Endodermal cell (in vitro differentiated cells): ENCODE measurements around the gene HOXD12. TPM values are rescaled to one million over a fixed set of nuclear protein-coding genes. Genes with fewer than 3 reads are reported as not detected.

Experiments
- DNase-seq: peaks from one replicate; pipeline ENCODE4 v3.0.0-alpha.2; 2017
- H3K27ac ChIP-seq: 2 replicates; pipeline ENCODE4 v1.5.1; 2013; ENCODE audit warnings: mild to moderate bottlenecking, low read depth, low read length, moderate library complexity
- H3K27me3 ChIP-seq: 2 replicates; pipeline ENCODE4 v1.6.1; 2013; ENCODE audit warnings: mild to moderate bottlenecking, low read length, moderate library complexity; ENCODE audit not compliant: insufficient read depth, control insufficient read depth, poor library complexity, severe bottlenecking
- H3K36me3 ChIP-seq: 2 replicates; pipeline ENCODE4 v1.7.0; 2013; ENCODE audit warnings: mild to moderate bottlenecking, low read length, moderate library complexity; ENCODE audit not compliant: control insufficient read depth, insufficient read depth
- H3K4me1 ChIP-seq: one replicate; pipeline ENCODE4 v1.7.0; 2013; ENCODE audit warnings: low read length; ENCODE audit not compliant: control insufficient read depth, insufficient read depth
- H3K4me3 ChIP-seq: 2 replicates; pipeline ENCODE4 v1.5.1; 2013; ENCODE audit warnings: mild to moderate bottlenecking, low read length, moderate library complexity
- H3K9ac ChIP-seq: 2 replicates; pipeline ENCODE4 v1.6.1; 2013; ENCODE audit warnings: mild to moderate bottlenecking, low read length, moderate library complexity; ENCODE audit not compliant: poor library complexity, severe bottlenecking; ENCODE audit errors: extremely low read depth
- H3K9me3 ChIP-seq: 2 replicates; pipeline ENCODE4 v1.6.1; 2013; ENCODE audit warnings: mild to moderate bottlenecking, low read length, moderate library complexity; ENCODE audit not compliant: control insufficient read depth
- H3K27ac Mint-ChIP-seq: 2 replicates; pipeline ENCODE4 v1.8.0; 2020; ENCODE audit warnings: mixed read lengths
- H3K27me3 Mint-ChIP-seq: 2 replicates; pipeline ENCODE4 v1.8.0; 2021; ENCODE audit warnings: mild to moderate bottlenecking, mixed read lengths; ENCODE audit not compliant: insufficient read depth
- H3K36me3 Mint-ChIP-seq: 2 replicates; pipeline ENCODE4 v1.8.0; 2020; ENCODE audit warnings: low read depth, mixed read lengths
- H3K4me1 Mint-ChIP-seq: 2 replicates; pipeline ENCODE4 v1.8.0; 2020; ENCODE audit warnings: mixed read lengths
- H3K4me3 Mint-ChIP-seq: 2 replicates; pipeline ENCODE4 v1.8.0; 2020; ENCODE audit warnings: mild to moderate bottlenecking, moderate library complexity, mixed read lengths
- H3K9me3 Mint-ChIP-seq: 2 replicates; pipeline ENCODE4 v1.8.0; 2020; ENCODE audit warnings: mild to moderate bottlenecking, mixed read lengths
- WGBS, 2 experiments: methylation state at CpG; one replicate each; pipeline versions ENCODE4 v1.1.5 to v1.1.7; 2013; ENCODE audit warnings: missing lambda C conversion rate in 2 of 2, mixed read lengths in 1 of 2; ENCODE audit not compliant: insufficient coverage in 1 of 2, insufficient read length in 1 of 2; 5-methylcytosine and 5-hydroxymethylcytosine counted together
- total RNA-seq, 2 donors: library from RNA; stranded (reverse); fragmentation: NEBNext Ultra II Directional in 1 of 2; extraction: Animal tissue kit (Norgen Biotek cat#: 25700) in 1 of 2; gene quantifications; 2 replicates in 1 of 2; 3 replicates in 1 of 2; pipeline ENCODE4 v1.2.1, GENCODE V29; 2021
- TF ChIP-seq, protein P1 (sequence below): fragments of 200-600 bp; sonication (generic); conservative IDR thresholded peaks from 2 replicates; pipeline ENCODE4 v1.5.0; 2021; ENCODE audit warnings: antibody characterized with exemption, mild to moderate bottlenecking

Gene HOXD12
- total RNA-seq, 2 donors from 2014 or later = not detected

DNA sequence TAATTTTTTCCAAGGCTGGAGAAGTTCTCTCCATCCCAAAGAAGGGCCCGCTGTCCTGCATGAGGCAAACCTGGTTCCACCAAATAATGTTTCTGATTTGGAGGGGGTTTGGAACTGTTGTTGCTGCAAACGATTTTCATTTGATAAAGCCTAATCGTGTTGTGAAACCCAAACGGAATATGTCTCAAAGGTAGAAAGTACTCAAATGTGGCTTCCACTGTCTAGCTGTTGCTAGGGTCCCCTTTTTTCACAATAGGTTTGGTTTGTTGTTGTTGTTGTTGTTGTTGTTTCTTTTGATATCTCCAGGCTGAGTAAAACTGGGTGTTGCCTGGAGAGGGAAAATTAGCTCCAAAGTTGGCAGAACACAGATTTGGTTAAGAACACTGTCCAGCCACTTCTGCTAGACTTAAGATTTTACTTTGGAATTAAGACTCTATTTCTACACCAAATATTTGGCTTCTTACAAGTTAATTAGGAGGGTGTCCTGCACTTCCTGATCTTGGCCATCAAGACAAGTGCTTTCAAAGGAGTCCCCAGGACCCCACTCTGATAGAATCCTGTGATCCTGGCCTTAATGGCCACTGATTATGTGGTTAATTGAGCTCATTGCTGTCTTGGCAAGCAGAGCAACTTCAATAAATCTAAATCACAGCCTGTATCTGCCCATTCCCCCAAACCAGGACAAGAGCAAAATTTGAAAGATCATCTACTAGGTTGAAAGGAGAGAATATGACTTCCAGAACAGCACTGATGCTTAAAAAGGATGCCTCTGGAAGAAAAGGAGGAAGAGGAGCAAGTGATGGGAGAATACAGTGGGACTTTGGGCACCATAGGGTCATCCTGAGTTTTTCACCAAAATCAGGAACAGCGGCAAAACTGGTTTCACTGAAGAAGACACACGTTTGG is 10.4 kb upstream of the HOXD12 start:
- H3K9me3 ChIP-seq = peaks cover 5% of the 10 kb centered on the region
- no peak overlapping the region for H3K27ac Mint-ChIP-seq
- no peak for DNase-seq
- peaks cover 96% of the 10 kb centered on the region for H3K27me3 Mint-ChIP-seq
- no peaks in the 10 kb centered on the region for H3K9me3 Mint-ChIP-seq
- H3K36me3 Mint-ChIP-seq = no peaks in the 10 kb centered on the region
- H3K27ac ChIP-seq = no peak overlapping the region
- peaks cover 97% of the 10 kb centered on the region for H3K27me3 ChIP-seq
- TF ChIP-seq, protein P1, sequence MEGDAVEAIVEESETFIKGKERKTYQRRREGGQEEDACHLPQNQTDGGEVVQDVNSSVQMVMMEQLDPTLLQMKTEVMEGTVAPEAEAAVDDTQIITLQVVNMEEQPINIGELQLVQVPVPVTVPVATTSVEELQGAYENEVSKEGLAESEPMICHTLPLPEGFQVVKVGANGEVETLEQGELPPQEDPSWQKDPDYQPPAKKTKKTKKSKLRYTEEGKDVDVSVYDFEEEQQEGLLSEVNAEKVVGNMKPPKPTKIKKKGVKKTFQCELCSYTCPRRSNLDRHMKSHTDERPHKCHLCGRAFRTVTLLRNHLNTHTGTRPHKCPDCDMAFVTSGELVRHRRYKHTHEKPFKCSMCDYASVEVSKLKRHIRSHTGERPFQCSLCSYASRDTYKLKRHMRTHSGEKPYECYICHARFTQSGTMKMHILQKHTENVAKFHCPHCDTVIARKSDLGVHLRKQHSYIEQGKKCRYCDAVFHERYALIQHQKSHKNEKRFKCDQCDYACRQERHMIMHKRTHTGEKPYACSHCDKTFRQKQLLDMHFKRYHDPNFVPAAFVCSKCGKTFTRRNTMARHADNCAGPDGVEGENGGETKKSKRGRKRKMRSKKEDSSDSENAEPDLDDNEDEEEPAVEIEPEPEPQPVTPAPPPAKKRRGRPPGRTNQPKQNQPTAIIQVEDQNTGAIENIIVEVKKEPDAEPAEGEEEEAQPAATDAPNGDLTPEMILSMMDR = no peak
- H3K4me1 Mint-ChIP-seq = peaks cover 39% of the 10 kb centered on the region
- no peak overlapping the region for H3K4me3 Mint-ChIP-seq
- WGBS, 2 experiments = 19 to 23% methylated on average over 6 of the region's 6 CpGs
- H3K4me3 ChIP-seq = no peak overlapping the region
- H3K36me3 ChIP-seq = no peaks in the 10 kb centered on the region
- no peak overlapping the region for H3K9ac ChIP-seq
- peaks cover 8% of the 10 kb centered on the region for H3K4me1 ChIP-seq

DNA sequence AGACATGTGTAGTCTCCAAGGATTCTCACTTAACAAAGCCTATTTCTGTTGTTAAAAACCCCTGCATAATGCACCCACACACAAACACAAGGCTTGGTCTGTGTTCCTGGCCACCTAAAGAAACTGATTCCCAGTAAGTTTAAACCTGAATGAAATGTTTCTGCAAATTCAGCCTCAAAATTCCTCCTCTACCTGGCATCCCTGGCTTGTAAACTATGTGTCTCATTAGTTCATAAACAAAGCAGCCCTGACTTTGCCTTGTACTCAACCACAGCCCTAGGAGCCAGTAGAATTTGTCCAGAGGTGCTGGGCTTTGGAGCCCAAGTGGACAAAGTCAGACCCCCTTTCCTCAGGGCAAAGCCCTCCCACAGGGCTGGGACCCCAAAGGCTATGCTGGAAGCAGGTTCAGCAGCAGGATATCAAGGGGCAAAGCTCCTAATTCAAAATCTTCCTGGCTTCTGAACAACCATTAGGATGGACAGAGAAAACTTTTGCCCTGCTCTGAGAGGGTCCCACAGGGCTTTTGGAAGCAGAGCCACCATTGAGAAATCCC is 9.7 kb upstream of the HOXD12 start:
- Histone ChIP-seq H3K4me3 (no peak overlapping the region), H3K27me3 (peaks cover 97% of the 10 kb centered on the region), H3K36me3 (no peaks in the 10 kb centered on the region), H3K9me3 (peaks cover 5% of the 10 kb centered on the region), H3K27ac (no peak overlapping the region), H3K4me1 (peaks cover 8% of the 10 kb centered on the region), H3K9ac (no peak overlapping the region)
- Mint-ChIP-seq H3K27me3 (peaks cover 96% of the 10 kb centered on the region), H3K4me3 (no peak overlapping the region), H3K9me3 (no peaks in the 10 kb centered on the region), H3K27ac (no peak overlapping the region), H3K4me1 (peaks cover 34% of the 10 kb centered on the region), H3K36me3 (no peaks in the 10 kb centered on the region)
- no peak for DNase-seq
- TF ChIP-seq, protein P1 = no peak

DNA sequence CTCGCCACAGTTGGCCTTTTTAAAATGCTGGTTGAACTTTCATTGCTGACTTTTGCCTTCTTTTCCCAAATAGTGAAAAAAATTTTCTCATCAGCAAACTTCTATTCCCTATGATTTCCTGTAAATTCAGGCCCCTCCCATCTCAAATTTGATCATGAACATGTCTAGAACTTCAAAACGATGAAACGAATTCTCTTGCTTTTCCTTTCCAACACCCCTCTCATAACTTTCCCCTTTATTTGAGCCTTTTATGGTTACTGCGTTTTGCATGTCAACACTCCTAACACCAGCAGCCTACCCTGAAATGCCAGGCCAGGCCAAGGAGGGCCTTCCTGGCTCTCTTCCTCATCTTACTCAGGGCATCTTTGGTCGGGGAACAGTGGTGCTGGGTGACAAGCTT is 8.7 kb upstream of the HOXD12 start:
- H3K36me3 ChIP-seq = no peaks in the 10 kb centered on the region
- peaks cover 5% of the 10 kb centered on the region for H3K9me3 ChIP-seq
- peaks cover 96% of the 10 kb centered on the region for H3K27me3 Mint-ChIP-seq
- H3K27me3 ChIP-seq = peaks cover 97% of the 10 kb centered on the region
- no peaks in the 10 kb centered on the region for H3K36me3 Mint-ChIP-seq
- peaks cover 30% of the 10 kb centered on the region for H3K4me1 Mint-ChIP-seq
- peaks cover 6% of the 10 kb centered on the region for H3K4me1 ChIP-seq
- H3K9ac ChIP-seq = no peak overlapping the region
- H3K9me3 Mint-ChIP-seq = no peaks in the 10 kb centered on the region
- TF ChIP-seq, protein P1 = no peak
- H3K27ac ChIP-seq = no peak overlapping the region
- 16 to 35% methylated on average over 3 to 5 of the region's 5 CpGs for WGBS, 2 experiments
- peak; percentile 44 for DNase-seq
- no peak overlapping the region for H3K4me3 Mint-ChIP-seq
- no peak overlapping the region for H3K4me3 ChIP-seq
- no peak overlapping the region for H3K27ac Mint-ChIP-seq
